Tibial nerve (tissue), 4 donors: Measurements from ENCODE around the gene MAU2. TPM values are rescaled to one million over a fixed set of nuclear protein-coding genes. Genes with fewer than 3 reads are reported as not detected.

Experiments
- DNase-seq, 2 donors: peaks; one replicate each; pipeline ENCODE4 v3.0.0-alpha.2; 2019; ENCODE audit warnings: low spot score in 2 of 2
- H3K27ac ChIP-seq, 4 donors: fragments of 200-600 bp; sonication (generic) in 3 of 4; one replicate each; pipeline ENCODE4 v1.5.1; 2017 to 2019; ENCODE audit warnings: mild to moderate bottlenecking in 1 of 4
- H3K27me3 ChIP-seq, 2 donors: fragments of 200-600 bp; sonication (generic) in 1 of 2; one replicate each; pipeline versions ENCODE4 v1.5.1 to v1.6.0; 2017 to 2019
- H3K36me3 ChIP-seq, 3 donors: fragments of 200-600 bp; sonication (generic); one replicate each; pipeline ENCODE4 v1.5.1; 2018 to 2019
- H3K4me1 ChIP-seq, 4 donors: fragments of 200-600 bp; sonication (generic) in 3 of 4; one replicate each; pipeline ENCODE4 v1.5.1; 2017 to 2019
- H3K4me3 ChIP-seq, 4 donors: fragments of 200-600 bp; sonication (generic) in 3 of 4; one replicate each; pipeline ENCODE4 v1.5.1; 2017 to 2019; ENCODE audit warnings: mild to moderate bottlenecking in 1 of 4, moderate library complexity in 1 of 4
- H3K9me3 ChIP-seq, 4 donors: fragments of 200-600 bp; sonication (generic) in 3 of 4; one replicate each; pipeline ENCODE4 v1.5.1; 2017 to 2019
- CTCF ChIP-seq, 5 experiments: fragments of 200-600 bp in 3 of 5; fragments of 450-650 bp in 2 of 5; sonication (generic) in 3 of 5; IDR thresholded peaks; one replicate each; pipeline ENCODE4 v1.5.1; 2016 to 2019; ENCODE audit warnings: antibody characterized with exemption in 5 of 5, mild to moderate bottlenecking in 3 of 5, moderate library complexity in 2 of 5
- EP300 ChIP-seq, 2 donors: sonication (generic); formaldehyde crosslinking; IDR thresholded peaks; one replicate each; pipeline ENCODE4 v1.6.1; 2017; ENCODE audit warnings: antibody characterized with exemption in 2 of 2, mild to moderate bottlenecking in 1 of 2
- POLR2A ChIP-seq, 2 donors: fragments of 450-650 bp; IDR thresholded peaks; one replicate each; pipeline ENCODE4 v1.6.1; 2017; ENCODE audit warnings: antibody characterized with exemption in 2 of 2, mild to moderate bottlenecking in 2 of 2, moderate library complexity in 2 of 2
- WGBS, 2 donors: methylation state at CpG; one replicate each; pipeline ENCODE4 v1.1.5; 2018; 5-methylcytosine and 5-hydroxymethylcytosine counted together
- total RNA-seq, 4 donors: library from RNA; depleted of rRNA; stranded (reverse); fragments of >200 nt; gene quantifications; one replicate each; pipeline ENCODE4 v1.1.0, GENCODE V29; 2016

Gene MAU2
- total RNA-seq, 4 donors from 2014 or later, result 56.8 to 108 (median 97.8) TPM

GRCh38 chr19:19356901-19357566, 36.4 kb downstream of the MAU2 start:
- Histone ChIP-seq H3K4me3 (no peak overlapping the region), H3K9me3 (no peaks in the 10 kb centered on the region), H3K36me3 (peaks cover 5 to 74% (median 35%) of the 10 kb centered on the region in 3 donors), H3K27me3 (no peaks in the 10 kb centered on the region), H3K4me1 (peaks cover 0 to 8% (median 0%) of the 10 kb centered on the region in 4 donors), H3K27ac (no peak overlapping the region)
- WGBS, 2 donors, result 90 to 94% methylated on average over 11 to 12 of the region's 13 CpGs
- no peak for TF ChIP-seq CTCF (IDR thresholded peaks at IDR 0.05)
- no peak for TF ChIP-seq POLR2A (IDR thresholded peaks at IDR 0.05)
- TF ChIP-seq EP300 (IDR thresholded peaks at IDR 0.05), result no peak
- no peak for DNase-seq

GRCh38 chr19:19361075-19361594, 40.5 kb downstream of the MAU2 start:
- DNase-seq, result peak; percentile 75 to 85
- H3K36me3 ChIP-seq, result peaks cover 0 to 33% (median 2%) of the 10 kb centered on the region in 3 donors
- H3K27me3 ChIP-seq, result no peaks in the 10 kb centered on the region
- H3K9me3 ChIP-seq, result no peaks in the 10 kb centered on the region
- H3K27ac ChIP-seq, result peak overlapping the region in 2 of 4 donors; percentile 11 to 53
- WGBS, 2 donors, result 8 to 10% methylated on average over 14 of the region's 14 CpGs
- no peak overlapping the region for H3K4me3 ChIP-seq
- TF ChIP-seq POLR2A (IDR thresholded peaks at IDR 0.05) (no peak), CTCF (IDR thresholded peaks at IDR 0.05) (peak; percentile 73 to 86 (median 82)), EP300 (IDR thresholded peaks at IDR 0.05) (peak in 1 of 2 donors; percentile 22)
- H3K4me1 ChIP-seq, result peaks cover 0 to 20% (median 6%) of the 10 kb centered on the region in 4 donors

- H3K9me3 ChIP-seq, result no peaks in the 10 kb centered on the region
- H3K27me3 ChIP-seq, result no peaks in the 10 kb centered on the region
- no peak overlapping the region for H3K27ac ChIP-seq
- peaks cover 0 to 23% (median 0%) of the 10 kb centered on the region in 3 donors for H3K36me3 ChIP-seq
- no peak for TF ChIP-seq POLR2A (IDR thresholded peaks at IDR 0.05)
- TF ChIP-seq EP300 (IDR thresholded peaks at IDR 0.05), result no peak
- no peak for TF ChIP-seq CTCF (IDR thresholded peaks at IDR 0.05)
- WGBS, 2 donors, result 81 to 92% methylated on average over 3 of the region's 4 CpGs
- no peak for DNase-seq
- no peak overlapping the region for H3K4me3 ChIP-seq
- peaks cover 0 to 28% (median 13%) of the 10 kb centered on the region in 4 donors for H3K4me1 ChIP-seq
Observed at GRCh38 chr19:19362075-19362474, 41.4 kb downstream of the MAU2 start.

GRCh38 chr19:19366434-19367396, 46.1 kb downstream of the MAU2 start:
- WGBS, 2 donors, result 50 to 72% methylated on average over 13 to 18 of the region's 18 CpGs
- H3K4me3 ChIP-seq, result no peak overlapping the region

More at GRCh38 chr19:19366434-19367396, 46.1 kb downstream of the MAU2 start:
- H3K27me3 ChIP-seq, result no peaks in the 10 kb centered on the region
- H3K27ac ChIP-seq, result peak overlapping the region in 2 of 4 donors; percentile 10 to 34
- H3K9me3 ChIP-seq, result no peaks in the 10 kb centered on the region
- no peak for TF ChIP-seq EP300 (IDR thresholded peaks at IDR 0.05)
- TF ChIP-seq CTCF (IDR thresholded peaks at IDR 0.05), result peak; percentile 77 to 93 (median 91)
- no peaks in the 10 kb centered on the region for H3K36me3 ChIP-seq
- DNase-seq, result peak; percentile 35 to 37
- H3K4me1 ChIP-seq, result peaks cover 0 to 20% (median 13%) of the 10 kb centered on the region in 4 donors
